GM12865 (cell line): Measurements from ENCODE around the gene HIPK4.

Source experiments
- DNase-seq: peaks from one replicate; pipeline ENCODE4 v3.0.0; 2010; ENCODE audit warnings: low read depth
- H3K4me3 ChIP-seq: 2 replicates; pipeline ENCODE4 v1.5.1; 2011; ENCODE audit warnings: mild to moderate bottlenecking, low read depth, low read length, control low read depth
- TF ChIP-seq, protein P1 (sequence below): IDR thresholded peaks from 2 replicates; pipeline ENCODE4 v1.5.1; 2011; ENCODE audit warnings: low read length, control low read depth, low read depth, inconsistent platforms; ENCODE audit not compliant: insufficient read depth; ENCODE audit errors: missing control alignments

The HIPK4 gene

GRCh38 chr19:40355975-40356680 lies 33.9 kb downstream of the HIPK4 start:
- H3K4me3 ChIP-seq, result peak overlapping the region; percentile 3; the same call in 1 of the 2 replicates
- TF ChIP-seq, protein P1, sequence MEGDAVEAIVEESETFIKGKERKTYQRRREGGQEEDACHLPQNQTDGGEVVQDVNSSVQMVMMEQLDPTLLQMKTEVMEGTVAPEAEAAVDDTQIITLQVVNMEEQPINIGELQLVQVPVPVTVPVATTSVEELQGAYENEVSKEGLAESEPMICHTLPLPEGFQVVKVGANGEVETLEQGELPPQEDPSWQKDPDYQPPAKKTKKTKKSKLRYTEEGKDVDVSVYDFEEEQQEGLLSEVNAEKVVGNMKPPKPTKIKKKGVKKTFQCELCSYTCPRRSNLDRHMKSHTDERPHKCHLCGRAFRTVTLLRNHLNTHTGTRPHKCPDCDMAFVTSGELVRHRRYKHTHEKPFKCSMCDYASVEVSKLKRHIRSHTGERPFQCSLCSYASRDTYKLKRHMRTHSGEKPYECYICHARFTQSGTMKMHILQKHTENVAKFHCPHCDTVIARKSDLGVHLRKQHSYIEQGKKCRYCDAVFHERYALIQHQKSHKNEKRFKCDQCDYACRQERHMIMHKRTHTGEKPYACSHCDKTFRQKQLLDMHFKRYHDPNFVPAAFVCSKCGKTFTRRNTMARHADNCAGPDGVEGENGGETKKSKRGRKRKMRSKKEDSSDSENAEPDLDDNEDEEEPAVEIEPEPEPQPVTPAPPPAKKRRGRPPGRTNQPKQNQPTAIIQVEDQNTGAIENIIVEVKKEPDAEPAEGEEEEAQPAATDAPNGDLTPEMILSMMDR, result no peak
- peak; percentile 75 for DNase-seq

DNA sequence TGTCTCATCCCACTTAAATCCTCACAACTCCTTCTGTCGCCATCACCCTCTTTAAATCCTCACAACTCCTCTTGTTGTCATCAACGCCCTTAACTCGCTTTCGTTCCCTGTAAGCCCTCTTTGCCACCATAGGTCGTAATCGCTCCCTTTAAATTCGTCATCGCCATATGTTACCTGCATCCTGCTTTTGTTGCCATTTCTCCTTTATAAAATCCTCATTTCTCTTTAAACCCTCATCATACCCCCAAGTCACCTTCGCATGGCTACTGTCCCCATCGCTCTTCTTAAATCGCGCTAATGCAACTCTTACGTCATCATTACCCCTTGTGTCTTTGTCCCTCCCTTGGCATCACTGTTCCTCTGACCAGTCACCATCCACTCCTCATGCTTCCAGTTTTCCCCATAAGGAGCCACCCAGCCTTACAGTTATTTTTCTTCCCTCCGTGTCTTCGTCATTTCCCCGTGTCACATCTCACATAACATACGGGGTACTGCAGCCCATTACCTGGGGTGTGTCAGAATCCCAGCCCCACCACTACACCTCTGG lies 40.9 kb downstream of the HIPK4 start:
- H3K4me3 ChIP-seq, result peak overlapping the region; percentile 69
- TF ChIP-seq, protein P1, result no peak
- peak; percentile 42 for DNase-seq

- peak within 1 kb of the TSS; percentile 70 for H3K4me3 ChIP-seq
- DNase-seq, result peak; percentile 100
- TF ChIP-seq, protein P1, result no peak
These were observed 41.7 kb downstream of the HIPK4 start, which contains the start of the genes C19orf47 and PLD3 for GRCh38 chr19:40348125-40348913. TSS of gene C19orf47 (minus strand) at chr19:40348397. CDS start at chr19:40341857, 6,540 bp downstream. TSS of gene PLD3 (plus strand) at chr19:40348695. CDS start at chr19:40366484, 17,789 bp downstream.

- H3K4me3 ChIP-seq, result no peak overlapping the region
- TF ChIP-seq, protein P1, result no peak
- no peak for DNase-seq
These were observed 45.6 kb downstream of the HIPK4 start for GRCh38 chr19:40344422-40344821.

DNA sequence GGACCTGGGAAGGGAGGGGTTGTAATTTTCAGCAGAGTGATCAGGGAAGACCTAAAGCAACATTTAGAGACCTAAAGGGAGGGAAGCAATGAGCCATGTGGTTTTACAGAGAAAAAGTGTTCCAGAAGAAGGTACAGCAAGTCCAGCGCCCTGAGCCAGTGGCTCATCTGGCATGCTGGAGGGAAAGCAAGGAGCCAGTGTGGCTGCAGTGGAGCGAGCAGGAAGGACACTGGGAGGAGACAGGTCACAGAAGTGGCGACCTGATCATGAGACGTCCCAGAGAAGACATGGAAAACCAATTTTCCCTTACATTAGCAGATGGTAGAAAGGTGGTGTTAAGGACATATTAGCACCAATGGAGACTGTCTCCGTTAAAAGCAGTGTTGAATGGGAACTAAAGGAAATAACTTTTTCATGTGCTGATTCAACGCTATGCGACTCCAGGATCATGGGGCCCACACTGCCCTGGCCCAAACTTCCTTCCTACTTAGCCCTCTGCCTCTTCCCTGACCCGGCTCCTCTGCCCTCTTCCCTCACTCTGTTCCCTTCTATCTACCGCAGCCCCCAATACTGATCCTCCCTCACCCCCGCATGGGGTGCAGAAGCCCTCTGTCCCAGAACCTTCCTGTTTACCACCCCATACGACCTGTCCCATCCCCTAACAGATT lies 47.2 kb downstream of the HIPK4 start:
- no peak overlapping the region for H3K4me3 ChIP-seq
- DNase-seq, result no peak
- TF ChIP-seq, protein P1, result no peak

DNA sequence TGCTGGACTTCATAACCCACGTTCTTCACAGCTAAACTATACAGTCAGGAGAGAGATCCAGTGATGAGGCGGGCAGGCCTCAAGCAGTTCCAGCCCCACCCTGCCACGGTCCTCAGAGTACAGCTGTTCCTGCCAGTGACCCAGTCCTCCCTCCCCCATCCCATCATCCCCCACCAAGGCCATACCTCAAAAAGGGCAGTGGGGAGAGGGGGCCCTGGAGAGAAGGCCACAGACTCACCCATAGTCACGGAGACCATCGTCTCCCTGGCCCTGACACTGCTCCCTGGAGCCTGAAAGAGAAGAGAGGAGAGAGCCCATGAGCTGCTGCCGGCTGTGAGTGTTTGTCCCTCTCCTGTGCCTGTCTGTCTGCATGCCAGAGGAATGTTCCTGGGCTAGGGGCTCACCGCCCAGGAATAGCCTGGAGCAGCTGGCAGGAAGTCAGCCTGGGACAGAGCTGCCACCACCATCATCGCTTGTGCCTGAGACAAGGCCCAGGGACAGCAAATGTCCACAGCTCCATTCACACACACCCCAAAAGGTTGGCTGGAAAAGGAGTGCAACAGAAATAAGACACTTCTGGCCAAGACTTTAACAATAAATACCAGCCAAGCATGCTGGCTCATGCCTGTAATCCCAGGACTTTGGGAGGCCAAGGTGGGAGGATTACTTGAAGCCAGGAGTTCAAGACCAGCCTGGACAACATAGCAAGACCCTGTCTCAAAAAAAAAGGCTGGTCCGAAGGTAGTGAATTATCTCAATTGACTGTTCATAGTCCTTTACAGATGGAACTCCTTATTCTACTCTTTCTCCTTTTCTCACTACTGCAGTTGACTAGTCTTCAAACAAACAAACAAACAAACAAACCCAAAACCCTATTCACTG lies 48.1 kb downstream of the HIPK4 start:
- H3K4me3 ChIP-seq, result no peak overlapping the region
- TF ChIP-seq, protein P1, result no peak
- no peak for DNase-seq
